Measurements from ENCODE around the gene PODXL.
A peak's percentile ranks its signal among the peaks of the same experiment; 100 is the strongest.

PODXL gene

GRCh38 chr7:131556053-131556908, at the start of gene PODXL:
Gene PODXL, minus strand, starts transcription at chr7:131556628. Its CDS starts 269 bp downstream, at chr7:131556359.
- DNase-seq (ENCODE audit: low read depth, low spot score), result no peak
- TF ChIP-seq CTCF (IDR thresholded peaks at IDR 0.05; ENCODE audit: insufficient read depth, low read length, missing control alignments), result no peak
- CTCF ChIA-PET, result interaction anchor here (1.4 kb wide), 1 partner anchor 10 kb away, joined by 4 read pairs; no protein-coding TSS in a partner anchor
- POLR2A ChIA-PET, result no interaction called here
- H3K4me3 ChIP-seq (ENCODE audit: low read depth, low read length), result peak within 1 kb of the TSS; percentile 56

- POLR2A ChIA-PET, result interaction anchor here (0.8 to 1.0 kb wide), 2 partner anchors 10 to 21 kb away, joined by 3 read pairs; no protein-coding TSS in a partner anchor
- no peak for TF ChIP-seq CTCF (IDR thresholded peaks at IDR 0.05; ENCODE audit: insufficient read depth, low read length, missing control alignments)
- no peak overlapping the region for H3K4me3 ChIP-seq (ENCODE audit: low read depth, low read length)
- CTCF ChIA-PET, result interaction anchor here (1.1 to 4.2 kb wide), 2 partner anchors 19 to 20 kb away, joined by 3 to 15 read pairs; no protein-coding TSS in a partner anchor
- DNase-seq (ENCODE audit: low read depth, low spot score), result no peak
These were observed 49.0 kb upstream of the PODXL start for GRCh38 chr7:131605280-131605878.

GRCh38 chr7:131604841-131605279, 48.4 kb upstream of the PODXL start:
- ChIA-PET CTCF (interaction anchor here (1.1 to 4.2 kb wide), 2 partner anchors 19 to 21 kb away, joined by 3 to 15 read pairs; no protein-coding TSS in a partner anchor), POLR2A (interaction anchor here (0.8 to 1.0 kb wide), 2 partner anchors 9 to 21 kb away, joined by 3 read pairs; no protein-coding TSS in a partner anchor)
- peak; percentile 77 for DNase-seq (ENCODE audit: low read depth, low spot score)
- TF ChIP-seq CTCF (IDR thresholded peaks at IDR 0.05; ENCODE audit: insufficient read depth, low read length, missing control alignments), result no peak
- no peak overlapping the region for H3K4me3 ChIP-seq (ENCODE audit: low read depth, low read length)

DNA sequence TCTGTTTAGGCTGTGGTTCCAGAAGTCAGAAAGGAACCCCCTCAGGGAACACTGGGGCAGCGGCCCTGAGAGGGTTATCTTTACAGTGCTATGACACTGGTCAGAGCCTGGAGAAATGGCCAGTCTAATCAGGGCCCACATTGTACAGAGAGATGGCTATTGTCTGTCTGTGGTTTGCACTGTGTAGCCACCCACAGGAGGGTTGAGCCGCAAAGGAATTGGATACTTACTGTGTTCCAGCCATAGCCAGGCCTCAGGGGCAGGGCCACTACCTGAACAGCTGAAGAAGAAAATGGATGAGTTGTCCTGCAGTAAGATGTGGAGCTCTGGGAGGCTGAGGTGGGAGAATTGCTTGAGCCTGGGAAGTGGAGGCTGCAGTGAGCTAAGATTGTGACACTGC, 47.5 kb upstream of the PODXL start:
- H3K4me3 ChIP-seq (ENCODE audit: low read depth, low read length), result no peak overlapping the region
- ChIA-PET POLR2A (no interaction called here), CTCF (interaction anchor here (4.2 kb wide), 1 partner anchor 22 kb away, joined by 15 read pairs; no protein-coding TSS in a partner anchor)
- no peak for TF ChIP-seq CTCF (IDR thresholded peaks at IDR 0.05; ENCODE audit: insufficient read depth, low read length, missing control alignments)
- no peak for DNase-seq (ENCODE audit: low read depth, low spot score)

GRCh38 chr7:131602994-131603372, 46.6 kb upstream of the PODXL start:
- ChIA-PET CTCF (no interaction called here), POLR2A (no interaction called here)
- TF ChIP-seq CTCF (IDR thresholded peaks at IDR 0.05; ENCODE audit: insufficient read depth, low read length, missing control alignments), result no peak
- no peak overlapping the region for H3K4me3 ChIP-seq (ENCODE audit: low read depth, low read length)
- no peak for DNase-seq (ENCODE audit: low read depth, low spot score)
